HK-2 (cell line): ENCODE data around the gene CHMP3.
"Not testable (repeated sequence)": the region's sequence is repeated elsewhere in the genome, so short reads cannot be mapped to it uniquely, and the experiment has no call there.

Experiments used
- DNase-seq: peaks from one replicate; pipeline ENCODE4 v3.0.0-alpha.2; 2018; ENCODE audit not compliant: unreplicated experiment

CHMP3 gene

GRCh38 chr2:86549963-86550725 lies 13.1 kb downstream of the CHMP3 start:
- not testable (repeated sequence) for DNase-seq

DNA sequence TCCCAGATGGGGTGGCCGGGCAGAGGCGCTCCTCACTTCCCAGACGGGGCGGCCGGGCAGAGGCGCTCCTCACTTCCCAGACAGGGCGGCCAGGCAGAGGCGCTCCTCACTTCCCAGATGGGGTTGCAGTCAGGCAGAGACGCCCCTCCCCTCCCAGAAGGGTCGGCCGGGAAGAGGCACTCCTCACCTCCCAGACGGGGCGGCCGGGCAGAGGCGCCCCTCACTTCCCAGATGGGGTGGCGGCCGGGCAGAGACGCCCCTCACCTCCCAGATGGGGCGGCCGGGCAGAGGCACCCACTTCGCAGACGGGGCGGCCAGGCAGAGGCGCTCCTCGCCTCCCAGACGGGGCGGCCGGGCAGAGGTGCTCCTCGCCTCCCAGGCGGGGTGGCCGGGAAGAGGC lies 13.8 kb downstream of the CHMP3 start:
- not testable (repeated sequence) for DNase-seq

DNA sequence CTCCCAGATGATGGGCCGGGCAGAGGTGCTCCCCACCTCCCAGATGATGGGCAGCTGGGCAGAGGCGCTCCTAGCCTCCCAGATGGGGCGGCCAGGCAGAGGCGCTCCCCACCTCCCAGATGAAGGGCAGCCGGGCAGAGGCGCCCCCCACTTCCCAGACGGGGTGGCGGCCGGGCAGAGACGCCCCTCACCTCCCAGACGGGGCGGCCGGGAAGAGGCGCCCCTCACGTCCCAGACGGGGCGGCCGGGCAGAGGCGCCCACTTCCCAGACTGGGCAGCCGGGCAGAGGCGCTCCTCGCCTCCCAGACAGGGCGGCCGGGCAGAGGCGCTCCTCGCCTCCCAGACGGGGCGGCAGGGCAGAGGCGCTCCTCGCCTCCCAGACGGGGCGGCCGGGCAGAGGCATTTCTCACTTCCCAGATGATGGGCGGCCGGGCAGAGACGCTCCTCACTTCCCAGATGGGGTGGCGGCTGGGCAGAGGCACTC lies 14.3 kb downstream of the CHMP3 start:
- not testable (repeated sequence) for DNase-seq

- DNase-seq: not testable (repeated sequence)
These were observed 14.9 kb downstream of the CHMP3 start for GRCh38 chr2:86548165-86548912.

DNA sequence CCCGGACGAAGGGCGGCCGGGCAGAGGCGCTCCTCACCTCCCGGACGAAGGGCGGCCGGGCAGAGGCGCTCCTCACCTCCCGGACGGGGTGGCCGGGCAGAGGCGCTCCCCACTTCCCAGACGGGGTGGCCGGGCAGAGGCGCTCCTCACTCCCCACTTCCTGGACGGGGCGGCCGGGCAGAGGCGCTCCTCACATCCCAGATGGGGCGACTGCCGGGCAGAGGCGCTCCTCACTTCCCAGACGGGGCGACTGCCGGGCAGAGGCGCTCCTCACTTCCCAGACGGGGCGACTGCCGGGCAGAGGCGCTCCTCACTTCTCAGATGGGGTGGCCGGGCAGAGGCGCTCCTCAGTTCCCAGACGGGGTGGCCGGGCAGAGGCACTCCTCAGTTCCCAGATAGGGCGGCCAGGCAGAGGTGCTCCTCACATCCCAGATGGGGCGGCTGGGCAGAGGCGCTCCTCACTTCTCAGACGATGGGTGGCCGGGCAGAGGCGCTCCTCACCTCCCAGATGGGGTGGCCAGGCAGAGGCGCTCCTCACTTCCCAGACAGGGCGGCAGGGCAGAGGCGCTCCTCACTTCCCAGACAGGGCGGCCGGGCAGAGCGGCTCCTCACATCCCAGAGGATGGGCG lies 17.8 kb downstream of the CHMP3 start:
- DNase-seq: not testable (repeated sequence)

DNA sequence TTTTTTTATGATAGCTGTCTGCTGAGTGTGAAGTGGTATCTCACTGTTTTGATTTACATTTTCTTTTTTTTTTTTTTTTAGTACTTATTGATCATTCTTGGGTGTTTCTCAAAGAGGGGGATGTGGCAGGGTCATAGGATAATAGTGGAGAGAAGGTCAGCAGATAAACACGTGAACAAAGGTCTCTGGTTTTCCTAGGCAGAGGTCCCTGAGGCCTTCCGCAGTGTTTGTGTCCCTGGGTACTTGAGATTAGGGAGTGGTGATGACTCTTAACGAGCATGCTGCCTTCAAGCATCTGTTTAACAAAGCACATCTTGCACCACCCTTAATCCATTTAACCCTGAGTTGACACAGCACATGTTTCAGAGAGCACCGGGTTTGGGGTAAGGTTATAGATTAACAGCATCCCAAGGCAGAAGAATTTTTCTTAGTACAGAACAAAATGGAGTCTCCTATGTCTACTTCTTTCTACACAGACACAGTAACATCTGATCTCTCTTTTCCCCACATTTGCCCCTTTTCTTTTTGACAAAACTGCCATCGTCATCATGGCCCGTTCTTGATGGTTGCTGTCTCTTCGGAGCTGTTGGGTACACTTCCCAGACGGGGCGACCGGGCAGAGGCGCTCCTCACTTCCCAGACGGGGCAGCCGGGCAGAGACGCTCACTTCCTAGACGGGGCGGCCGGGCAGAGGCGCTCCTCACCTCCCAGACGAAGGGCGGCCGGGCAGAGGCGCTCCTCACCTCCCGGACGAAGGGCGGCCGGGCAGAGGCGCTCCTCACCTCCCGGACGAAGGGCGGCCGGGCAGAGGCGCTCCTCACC lies 18.8 kb downstream of the CHMP3 start:
- DNase-seq: not testable (repeated sequence)

DNA sequence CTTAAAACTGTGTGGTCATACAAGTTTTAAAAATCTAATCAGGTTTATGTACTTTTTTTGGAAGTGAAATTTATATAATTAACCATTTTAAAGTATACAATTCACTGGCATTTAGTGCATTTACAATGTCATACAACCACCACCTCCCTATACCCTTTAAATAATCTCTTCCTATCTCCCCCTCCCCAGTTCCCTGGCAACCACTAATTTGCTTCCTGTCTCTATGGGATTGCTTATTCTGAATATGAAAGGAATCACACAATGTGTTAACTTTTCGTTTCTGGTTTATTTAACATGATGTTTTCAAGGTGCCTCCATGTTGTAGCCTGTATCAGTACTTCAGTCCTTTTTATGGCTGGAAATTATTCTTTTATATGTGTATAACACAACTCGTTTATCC lies 19.4 kb downstream of the CHMP3 start:
- DNase-seq: no peak

- DNase-seq: no peak
These were observed 19.9 kb downstream of the CHMP3 start for GRCh38 chr2:86543335-86543734.

DNA sequence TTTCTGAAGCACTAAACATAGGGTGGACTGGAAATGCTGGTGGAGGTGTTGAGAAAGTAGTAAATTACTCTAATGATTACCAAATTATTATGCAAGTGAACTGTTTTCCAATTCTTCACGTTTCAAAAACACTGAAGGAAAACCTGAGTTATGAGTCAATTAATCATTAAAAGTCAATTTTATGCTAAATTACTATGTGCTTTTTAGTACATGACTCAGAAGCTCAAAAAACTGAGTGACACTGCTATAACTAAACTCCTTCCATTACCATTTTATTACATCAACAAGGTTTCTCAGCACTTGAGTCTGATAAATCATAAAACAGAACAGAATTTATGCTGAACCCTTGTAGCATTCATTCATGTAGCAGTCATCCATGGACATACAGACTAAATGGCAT lies 20.4 kb downstream of the CHMP3 start:
- no peak for DNase-seq

DNA sequence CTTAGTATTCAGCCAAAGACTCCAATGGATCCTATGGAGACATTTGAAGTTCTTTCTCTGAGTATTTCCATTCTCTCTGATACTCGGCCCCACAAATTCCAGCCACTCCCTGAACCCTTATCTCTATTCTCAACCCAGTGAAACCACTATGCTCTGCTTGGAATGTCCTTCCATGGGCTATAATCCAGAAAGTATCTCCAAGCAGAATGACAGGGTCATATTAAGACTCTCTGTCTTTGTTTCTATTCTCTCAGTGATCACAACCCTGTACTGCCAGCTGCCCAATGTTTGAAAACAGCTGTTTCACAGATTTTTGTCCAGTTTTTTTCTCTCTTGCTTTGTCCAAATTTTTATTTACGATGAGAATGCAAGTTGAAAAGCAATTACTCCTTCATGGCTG lies 21.9 kb downstream of the CHMP3 start:
- no peak for DNase-seq

DNA sequence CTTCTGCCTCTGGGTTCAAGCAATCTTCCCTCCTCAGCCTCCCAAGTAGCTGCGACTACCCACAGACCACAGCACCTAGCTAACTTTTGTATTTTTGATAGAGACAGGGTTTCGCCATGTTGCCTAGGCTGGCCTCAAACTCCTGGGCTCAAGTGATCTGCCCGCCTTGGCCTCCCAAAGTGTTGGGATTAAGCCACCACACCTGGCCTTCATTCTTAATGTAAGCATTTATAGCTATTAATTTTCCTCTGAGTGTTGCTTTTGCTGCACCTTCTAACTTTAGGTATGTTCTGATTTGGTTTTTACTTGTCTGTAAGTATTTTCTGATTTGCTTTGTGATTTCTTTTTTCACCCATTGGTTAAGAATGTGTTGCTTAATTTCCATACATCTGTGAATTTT lies 29.7 kb downstream of the CHMP3 start:
- DNase-seq: no peak

DNA sequence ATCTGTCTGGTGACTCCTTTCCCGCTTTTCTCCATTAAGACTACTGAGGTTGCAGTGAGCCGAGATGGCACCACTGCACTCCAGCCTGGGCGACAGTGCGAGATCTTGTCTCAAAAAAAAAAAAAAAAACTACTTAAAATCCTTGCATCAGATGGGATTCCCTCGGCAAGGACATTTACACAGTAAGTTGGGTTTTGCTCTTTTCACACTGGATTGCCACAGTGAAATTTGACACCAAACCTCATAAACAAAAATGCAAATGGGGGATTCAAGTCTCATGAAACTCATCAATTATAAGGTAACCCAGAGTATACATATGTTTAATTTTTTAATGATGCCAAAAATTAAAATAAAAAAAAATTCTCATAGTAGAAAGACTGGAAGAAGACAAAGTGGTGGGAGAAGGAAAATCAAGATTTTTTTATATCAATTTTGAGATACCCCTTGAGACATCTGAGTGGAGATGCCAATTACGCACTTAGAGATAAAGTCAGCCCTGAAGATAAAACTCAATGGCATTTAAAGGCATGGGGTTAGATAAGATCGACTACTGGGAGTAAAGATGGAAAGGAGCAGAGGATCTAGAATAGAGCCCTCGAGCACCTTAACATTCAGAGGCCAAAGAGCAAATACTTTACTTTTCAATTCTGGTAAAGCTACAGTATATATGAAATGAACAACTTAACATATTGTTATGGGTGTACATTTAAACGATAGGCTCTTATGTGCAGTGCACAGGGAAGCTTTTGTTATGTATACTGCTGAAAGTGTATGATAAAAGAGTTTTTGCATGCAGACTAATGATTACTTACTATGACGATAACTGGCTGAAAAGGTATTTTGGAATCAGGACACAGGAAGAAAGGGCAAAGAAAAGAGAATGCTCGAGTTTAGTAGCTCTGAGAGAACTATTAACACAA lies 37.6 kb downstream of the CHMP3 start:
- DNase-seq: no peak

GRCh38 chr2:86523491-86523890 lies 39.8 kb downstream of the CHMP3 start:
- DNase-seq: no peak

DNA sequence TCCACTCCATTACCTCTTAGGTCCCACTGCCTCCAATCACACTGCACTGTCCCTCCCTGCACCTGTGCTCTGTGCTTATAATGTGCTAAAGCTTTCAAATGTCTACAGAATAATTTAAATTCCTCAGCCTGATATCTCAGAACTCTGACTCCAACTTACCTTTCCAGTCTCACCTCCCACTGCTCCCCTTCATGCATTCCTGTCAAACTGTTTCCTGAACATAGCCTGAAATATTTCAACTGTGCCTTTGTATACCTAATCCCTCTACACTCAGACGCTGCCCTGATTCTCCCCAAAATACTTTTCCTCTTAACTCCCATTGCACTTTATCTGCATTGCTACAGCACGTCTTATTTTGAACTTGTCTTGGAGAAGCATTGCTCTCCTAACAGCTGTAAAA lies 40.5 kb downstream of the CHMP3 start:
- no peak for DNase-seq

GRCh38 chr2:86521922-86522321 lies 41.3 kb downstream of the CHMP3 start:
- no peak for DNase-seq

DNA sequence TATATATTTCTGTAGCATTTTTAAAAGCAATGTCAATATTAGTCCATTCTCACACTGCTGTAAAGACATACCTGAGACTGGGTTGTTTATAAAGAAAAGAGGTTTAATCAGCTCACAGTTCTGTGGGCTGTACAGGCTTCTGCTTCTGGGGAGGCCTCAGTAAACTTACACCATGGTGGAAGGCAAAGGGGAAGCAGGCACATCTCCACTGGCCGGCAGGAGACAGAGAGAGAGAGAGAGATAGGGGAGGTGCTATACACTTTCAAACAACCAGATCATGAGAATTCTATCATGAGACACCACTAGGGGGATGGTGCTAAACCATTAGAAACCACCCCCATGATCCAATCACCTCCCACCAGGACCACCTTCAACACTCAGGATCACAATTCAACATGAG lies 43.1 kb downstream of the CHMP3 start:
- no peak for DNase-seq

DNA sequence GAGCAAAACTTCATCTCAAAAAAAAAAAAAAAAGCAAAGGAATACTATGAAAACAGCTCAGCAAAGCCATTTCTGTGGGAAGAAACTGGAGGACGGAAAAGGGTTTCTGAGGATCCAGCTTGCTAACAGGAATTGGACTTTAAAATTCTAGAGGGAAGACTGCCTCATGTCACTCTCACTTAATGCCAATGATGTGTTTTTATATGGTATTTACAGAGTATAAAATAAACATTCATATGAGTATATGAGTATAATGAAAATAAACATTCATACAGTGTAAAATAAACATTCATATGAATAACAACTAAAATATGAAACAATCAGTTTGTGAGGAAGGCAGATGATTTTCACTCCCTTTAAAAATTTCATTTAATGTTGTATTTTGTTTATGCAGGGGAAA lies 43.9 kb downstream of the CHMP3 start:
- no peak for DNase-seq

DNA sequence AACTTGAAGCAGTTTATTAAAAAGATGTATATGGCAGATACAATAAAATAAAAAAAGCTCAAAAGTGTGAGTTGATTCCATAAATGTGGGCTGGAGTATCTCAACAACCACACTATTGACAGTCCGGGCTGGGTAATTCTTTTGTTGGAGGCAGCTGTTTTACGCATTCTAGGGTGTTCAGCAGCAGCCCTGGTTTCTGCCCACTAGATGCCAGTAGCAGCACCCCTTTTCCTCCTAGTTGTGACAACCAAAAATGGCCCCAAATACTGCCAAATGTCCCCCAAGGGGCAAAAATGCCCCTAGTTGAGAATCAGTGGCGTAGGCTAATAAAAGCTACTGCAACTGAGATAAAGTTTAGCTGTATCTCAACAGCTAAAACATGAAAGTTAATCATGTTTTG lies 44.8 kb downstream of the CHMP3 start:
- no peak for DNase-seq

- DNase-seq: no peak
These were observed 49.1 kb downstream of the CHMP3 start for GRCh38 chr2:86513948-86514660.

DNA sequence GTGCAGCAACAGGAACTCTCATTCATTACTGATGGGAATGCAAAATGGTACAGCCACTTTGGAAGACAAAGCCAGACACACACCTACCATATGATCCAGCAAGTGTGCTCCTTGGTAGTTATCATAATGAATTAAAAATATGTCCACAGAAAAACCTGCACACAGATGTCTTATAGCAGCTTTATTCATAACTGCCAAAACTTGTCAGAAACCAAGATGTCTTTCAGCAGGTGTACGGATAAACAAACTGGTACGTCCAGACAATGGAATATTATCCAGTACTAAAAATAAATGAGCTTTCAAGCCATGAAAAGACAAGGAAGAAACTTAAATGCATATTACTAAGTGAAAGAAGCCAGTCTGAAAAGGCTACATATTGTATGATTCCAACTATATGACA lies 50.4 kb downstream of the CHMP3 start:
- no peak for DNase-seq
